ENCODE measurements around the gene OPN4.

Gene OPN4

DNA sequence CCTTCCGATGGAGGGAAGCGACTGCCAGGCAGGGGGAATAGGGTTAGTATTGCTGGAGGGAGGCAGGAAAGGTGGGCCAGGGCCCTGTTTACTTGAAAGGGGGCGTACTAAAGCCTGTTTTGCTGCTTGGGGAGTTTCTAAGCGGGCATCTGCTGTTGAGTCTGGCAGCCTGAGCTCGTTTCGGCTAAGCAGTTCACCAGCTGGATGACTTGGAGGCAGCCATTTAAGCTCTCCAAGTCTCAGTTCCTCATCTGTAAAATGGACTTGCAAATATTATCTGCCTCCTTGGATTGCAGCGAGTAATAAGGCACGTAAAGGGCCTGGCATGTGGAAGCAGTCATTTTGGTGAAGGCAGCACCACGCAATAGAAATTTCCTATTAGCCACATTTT is 58.0 kb downstream of the OPN4 start:
- H3K9me3 ChIP-seq (ENCODE audit: insufficient read depth, low read length), result no peaks in the 10 kb centered on the region
- H3K9me2 ChIP-seq (replicated peaks; ENCODE audit: insufficient read depth, low read length), result no peaks in the 10 kb centered on the region
- H2AFZ ChIP-seq (ENCODE audit: low read depth, low read length, severe bottlenecking), result peak overlapping the region; percentile 92
- H3K4me2 ChIP-seq (ENCODE audit: low read depth, low read length, poor library complexity, severe bottlenecking), result peak overlapping the region; percentile 63
- no peak for TF ChIP-seq EZH2phosphoT487 (conservative IDR thresholded peaks at IDR 0.05; ENCODE audit: low read length)
- TF ChIP-seq, protein P1, sequence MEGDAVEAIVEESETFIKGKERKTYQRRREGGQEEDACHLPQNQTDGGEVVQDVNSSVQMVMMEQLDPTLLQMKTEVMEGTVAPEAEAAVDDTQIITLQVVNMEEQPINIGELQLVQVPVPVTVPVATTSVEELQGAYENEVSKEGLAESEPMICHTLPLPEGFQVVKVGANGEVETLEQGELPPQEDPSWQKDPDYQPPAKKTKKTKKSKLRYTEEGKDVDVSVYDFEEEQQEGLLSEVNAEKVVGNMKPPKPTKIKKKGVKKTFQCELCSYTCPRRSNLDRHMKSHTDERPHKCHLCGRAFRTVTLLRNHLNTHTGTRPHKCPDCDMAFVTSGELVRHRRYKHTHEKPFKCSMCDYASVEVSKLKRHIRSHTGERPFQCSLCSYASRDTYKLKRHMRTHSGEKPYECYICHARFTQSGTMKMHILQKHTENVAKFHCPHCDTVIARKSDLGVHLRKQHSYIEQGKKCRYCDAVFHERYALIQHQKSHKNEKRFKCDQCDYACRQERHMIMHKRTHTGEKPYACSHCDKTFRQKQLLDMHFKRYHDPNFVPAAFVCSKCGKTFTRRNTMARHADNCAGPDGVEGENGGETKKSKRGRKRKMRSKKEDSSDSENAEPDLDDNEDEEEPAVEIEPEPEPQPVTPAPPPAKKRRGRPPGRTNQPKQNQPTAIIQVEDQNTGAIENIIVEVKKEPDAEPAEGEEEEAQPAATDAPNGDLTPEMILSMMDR (IDR thresholded peaks at IDR 0.05; ENCODE audit: insufficient read depth, low read length, poor library complexity, severe bottlenecking), result no peak
- peaks cover 10% of the 10 kb centered on the region for H3F3A ChIP-seq (ENCODE audit: insufficient read depth)
- H3K79me2 ChIP-seq (ENCODE audit: insufficient read depth, low read length), result no peaks in the 10 kb centered on the region
- no peaks in the 10 kb centered on the region for H3K36me3 ChIP-seq (ENCODE audit: low read length)
- peak overlapping the region; percentile 76 for H3K9ac ChIP-seq (ENCODE audit: low read length)
- H3K27ac ChIP-seq (ENCODE audit: low read depth, low read length), result peak overlapping the region; percentile 71
- no peaks in the 10 kb centered on the region for H3K27me3 ChIP-seq (ENCODE audit: low read length)
- no peaks in the 10 kb centered on the region for H4K20me1 ChIP-seq (ENCODE audit: low read depth, low read length)
- H3K4me3 ChIP-seq (ENCODE audit: insufficient read depth, low read length, poor library complexity, severe bottlenecking), result peak overlapping the region; percentile 60

- H3F3A ChIP-seq (ENCODE audit: insufficient read depth), result peaks cover 10% of the 10 kb centered on the region
- H3K9ac ChIP-seq (ENCODE audit: low read length), result no peak overlapping the region
- H3K36me3 ChIP-seq (ENCODE audit: low read length), result no peaks in the 10 kb centered on the region
- no peaks in the 10 kb centered on the region for H3K9me3 ChIP-seq (ENCODE audit: insufficient read depth, low read length)
- H3K79me2 ChIP-seq (ENCODE audit: insufficient read depth, low read length), result no peaks in the 10 kb centered on the region
- no peak overlapping the region for H2AFZ ChIP-seq (ENCODE audit: low read depth, low read length, severe bottlenecking)
- H3K9me2 ChIP-seq (replicated peaks; ENCODE audit: insufficient read depth, low read length), result no peaks in the 10 kb centered on the region
- no peak overlapping the region for H3K27ac ChIP-seq (ENCODE audit: low read depth, low read length)
- TF ChIP-seq EZH2phosphoT487 (conservative IDR thresholded peaks at IDR 0.05; ENCODE audit: low read length), result no peak
- TF ChIP-seq, protein P1 (IDR thresholded peaks at IDR 0.05; ENCODE audit: insufficient read depth, low read length, poor library complexity, severe bottlenecking), result no peak
- H4K20me1 ChIP-seq (ENCODE audit: low read depth, low read length), result no peaks in the 10 kb centered on the region
- no peak overlapping the region for H3K4me2 ChIP-seq (ENCODE audit: low read depth, low read length, poor library complexity, severe bottlenecking)
- H3K4me3 ChIP-seq (ENCODE audit: insufficient read depth, low read length, poor library complexity, severe bottlenecking), result no peak overlapping the region
- no peaks in the 10 kb centered on the region for H3K27me3 ChIP-seq (ENCODE audit: low read length)
Observed at GRCh38 chr10:86715156-86715795, 60.9 kb downstream of the OPN4 start.

DNA sequence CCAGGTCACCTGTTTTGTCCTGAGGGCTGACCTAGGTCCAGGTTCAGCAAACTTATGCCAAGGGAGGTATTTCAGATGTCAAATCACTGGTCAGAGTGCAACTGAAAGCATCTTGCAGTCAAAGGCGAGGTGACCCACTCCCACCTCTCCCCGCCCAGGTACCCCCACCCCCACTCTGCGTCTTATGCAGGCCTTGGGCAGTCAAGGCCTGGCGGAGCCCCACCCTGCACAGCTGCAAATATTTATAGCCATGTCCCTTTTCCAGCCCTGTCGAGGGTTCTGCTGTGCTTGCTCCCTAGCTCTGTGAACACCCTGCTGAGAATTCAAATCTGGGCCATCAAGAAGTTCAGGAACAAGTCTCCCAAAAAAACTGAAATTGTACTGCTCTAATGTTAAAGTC is 61.5 kb downstream of the OPN4 start:
- Histone ChIP-seq H3K9me3 (ENCODE audit: insufficient read depth, low read length) (no peaks in the 10 kb centered on the region), H3K27me3 (ENCODE audit: low read length) (no peaks in the 10 kb centered on the region), H3K9ac (ENCODE audit: low read length) (no peak overlapping the region), H3K9me2 (replicated peaks; ENCODE audit: insufficient read depth, low read length) (no peaks in the 10 kb centered on the region), H3K27ac (ENCODE audit: low read depth, low read length) (no peak overlapping the region), H3K4me2 (ENCODE audit: low read depth, low read length, poor library complexity, severe bottlenecking) (no peak overlapping the region), H3F3A (ENCODE audit: insufficient read depth) (peaks cover 10% of the 10 kb centered on the region), H3K79me2 (ENCODE audit: insufficient read depth, low read length) (no peaks in the 10 kb centered on the region), H2AFZ (ENCODE audit: low read depth, low read length, severe bottlenecking) (no peak overlapping the region), H4K20me1 (ENCODE audit: low read depth, low read length) (no peaks in the 10 kb centered on the region), H3K4me3 (ENCODE audit: insufficient read depth, low read length, poor library complexity, severe bottlenecking) (no peak overlapping the region), H3K36me3 (ENCODE audit: low read length) (no peaks in the 10 kb centered on the region)
- TF ChIP-seq, protein P1 (IDR thresholded peaks at IDR 0.05; ENCODE audit: insufficient read depth, low read length, poor library complexity, severe bottlenecking), result no peak
- no peak for TF ChIP-seq EZH2phosphoT487 (conservative IDR thresholded peaks at IDR 0.05; ENCODE audit: low read length)
